ENCODE results near the gene MARK1. TPM values are rescaled to one million over a fixed set of nuclear protein-coding genes. Genes with fewer than 3 reads are reported as not detected.

Gene MARK1
- total RNA-seq, 1 donor from 2014 or later: 6.3 TPM

DNA sequence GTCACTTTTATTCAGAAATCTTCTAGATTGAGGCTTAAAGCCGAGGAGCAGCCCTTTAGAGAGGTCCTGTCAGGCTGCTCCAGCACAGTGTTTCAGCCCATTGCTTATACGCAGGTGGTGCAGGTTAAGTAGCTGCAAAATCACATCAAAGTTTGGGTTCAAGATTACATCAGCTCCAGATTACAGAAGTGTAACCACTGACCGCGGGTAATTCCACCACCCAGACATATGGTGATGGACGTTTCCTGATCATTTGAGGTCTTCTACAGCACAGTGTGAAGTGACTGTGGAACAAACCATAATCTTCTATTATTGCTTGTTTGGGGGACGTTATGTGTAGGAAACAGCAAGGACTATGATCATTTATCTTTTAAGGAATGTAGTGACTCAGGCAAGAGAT lies 174.0 kb downstream of the MARK1 start:
- TF ChIP-seq, protein P1, sequence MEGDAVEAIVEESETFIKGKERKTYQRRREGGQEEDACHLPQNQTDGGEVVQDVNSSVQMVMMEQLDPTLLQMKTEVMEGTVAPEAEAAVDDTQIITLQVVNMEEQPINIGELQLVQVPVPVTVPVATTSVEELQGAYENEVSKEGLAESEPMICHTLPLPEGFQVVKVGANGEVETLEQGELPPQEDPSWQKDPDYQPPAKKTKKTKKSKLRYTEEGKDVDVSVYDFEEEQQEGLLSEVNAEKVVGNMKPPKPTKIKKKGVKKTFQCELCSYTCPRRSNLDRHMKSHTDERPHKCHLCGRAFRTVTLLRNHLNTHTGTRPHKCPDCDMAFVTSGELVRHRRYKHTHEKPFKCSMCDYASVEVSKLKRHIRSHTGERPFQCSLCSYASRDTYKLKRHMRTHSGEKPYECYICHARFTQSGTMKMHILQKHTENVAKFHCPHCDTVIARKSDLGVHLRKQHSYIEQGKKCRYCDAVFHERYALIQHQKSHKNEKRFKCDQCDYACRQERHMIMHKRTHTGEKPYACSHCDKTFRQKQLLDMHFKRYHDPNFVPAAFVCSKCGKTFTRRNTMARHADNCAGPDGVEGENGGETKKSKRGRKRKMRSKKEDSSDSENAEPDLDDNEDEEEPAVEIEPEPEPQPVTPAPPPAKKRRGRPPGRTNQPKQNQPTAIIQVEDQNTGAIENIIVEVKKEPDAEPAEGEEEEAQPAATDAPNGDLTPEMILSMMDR (conservative IDR thresholded peaks at IDR 0.05; ENCODE audit: low read depth, low read length): no peak
- no peak overlapping the region for H3K4me3 ChIP-seq (ENCODE audit: low read depth, low read length)
- DNase-seq (ENCODE audit: low read depth): no peak

DNA sequence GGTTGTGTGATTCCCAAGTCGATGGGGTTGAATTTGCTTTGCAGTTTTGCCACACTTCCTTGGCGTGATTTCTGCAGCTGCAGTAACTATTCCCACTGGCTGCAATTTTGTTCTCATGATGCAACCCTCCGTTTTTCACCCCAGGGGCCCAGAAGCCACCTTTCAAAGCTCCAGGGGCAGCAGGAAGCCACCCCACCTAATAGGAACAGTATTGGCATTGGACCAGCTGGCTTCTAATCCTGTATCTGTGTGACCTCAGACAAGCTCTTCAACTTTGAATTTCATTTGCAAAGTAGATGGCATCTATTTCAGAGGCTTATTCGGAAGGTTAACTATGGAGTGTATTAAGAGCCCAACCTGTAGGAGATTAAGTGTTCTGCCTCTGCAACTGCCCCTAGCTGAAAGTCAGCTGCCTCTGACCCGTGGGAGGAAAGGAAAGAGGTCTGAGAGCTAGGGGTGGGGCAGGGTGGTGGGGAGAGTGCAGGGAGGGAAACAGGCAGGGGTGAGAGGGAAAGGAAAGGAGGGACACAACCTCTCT lies 174.9 kb downstream of the MARK1 start:
- DNase-seq (ENCODE audit: low read depth): no peak
- no peak overlapping the region for H3K4me3 ChIP-seq (ENCODE audit: low read depth, low read length)
- TF ChIP-seq, protein P1 (conservative IDR thresholded peaks at IDR 0.05; ENCODE audit: low read depth, low read length): no peak

DNA sequence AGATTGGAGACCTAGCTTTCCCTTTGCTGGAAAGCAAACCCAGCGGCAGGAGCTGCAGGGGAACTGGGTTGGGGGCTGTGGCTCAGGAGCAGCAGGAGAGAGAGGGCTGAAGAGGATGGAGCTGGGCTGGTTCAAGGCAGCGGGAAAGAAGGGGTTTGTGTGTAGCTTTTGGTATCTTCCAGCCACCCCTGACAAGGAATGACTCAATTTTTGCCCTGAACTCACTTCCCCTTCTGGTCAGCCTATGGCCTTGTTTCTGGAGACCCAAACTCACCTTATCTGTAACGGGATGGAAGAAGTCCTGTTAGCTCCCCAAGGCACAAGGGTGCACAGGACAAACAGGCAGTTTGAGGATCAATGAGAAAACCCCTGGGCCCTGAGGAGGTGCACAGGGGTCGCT lies 175.4 kb downstream of the MARK1 start:
- no peak for DNase-seq (ENCODE audit: low read depth)
- no peak overlapping the region for H3K4me3 ChIP-seq (ENCODE audit: low read depth, low read length)
- TF ChIP-seq, protein P1 (conservative IDR thresholded peaks at IDR 0.05; ENCODE audit: low read depth, low read length): no peak

DNA sequence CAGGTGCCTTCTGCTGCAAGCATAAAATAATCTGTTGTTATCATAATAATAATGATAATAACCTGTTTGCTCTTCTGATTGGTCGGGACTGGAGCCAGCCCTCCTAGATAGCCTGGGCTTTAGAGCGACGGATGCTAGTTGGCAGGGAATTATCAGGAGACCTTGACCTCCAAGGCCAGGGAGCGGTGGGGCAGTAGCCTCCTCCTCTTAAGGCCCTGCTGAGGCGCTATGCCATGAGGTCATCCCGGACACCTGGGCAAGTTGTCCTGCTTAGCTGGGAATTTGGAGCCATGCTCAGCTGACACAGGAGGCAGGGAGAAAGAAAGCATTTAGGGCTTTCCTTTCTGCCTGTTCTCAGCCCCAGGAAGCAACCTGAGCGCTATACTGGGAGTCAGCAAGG lies 177.8 kb downstream of the MARK1 start:
- DNase-seq (ENCODE audit: low read depth): no peak
- TF ChIP-seq, protein P1 (conservative IDR thresholded peaks at IDR 0.05; ENCODE audit: low read depth, low read length): no peak

DNA sequence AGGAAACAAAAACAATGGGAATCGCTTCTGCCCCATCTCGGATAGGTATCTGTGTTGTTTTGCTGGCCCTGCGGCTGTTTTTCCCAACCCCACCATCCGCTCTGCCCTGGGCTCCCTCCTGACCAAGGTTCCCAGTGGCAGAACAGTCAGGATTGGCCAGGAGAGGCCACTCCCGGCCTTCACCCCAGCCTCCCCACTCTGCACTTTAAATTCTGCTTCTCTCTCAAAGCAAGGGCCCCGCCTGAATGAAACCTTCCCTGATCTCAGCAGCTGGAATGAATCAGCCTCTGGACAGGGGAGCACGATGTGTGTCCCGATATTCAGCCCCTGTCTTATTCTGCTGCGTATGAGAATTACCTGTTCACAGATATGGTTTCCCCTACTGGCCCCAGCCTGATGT lies 178.5 kb downstream of the MARK1 start:
- H3K4me3 ChIP-seq (ENCODE audit: low read depth, low read length): no peak overlapping the region
- no peak for DNase-seq (ENCODE audit: low read depth)
- TF ChIP-seq, protein P1 (conservative IDR thresholded peaks at IDR 0.05; ENCODE audit: low read depth, low read length): no peak

More for the DNA sequence above, 177.8 kb downstream of the MARK1 start:
- no peak overlapping the region for H3K4me3 ChIP-seq (ENCODE audit: low read depth, low read length)

DNA sequence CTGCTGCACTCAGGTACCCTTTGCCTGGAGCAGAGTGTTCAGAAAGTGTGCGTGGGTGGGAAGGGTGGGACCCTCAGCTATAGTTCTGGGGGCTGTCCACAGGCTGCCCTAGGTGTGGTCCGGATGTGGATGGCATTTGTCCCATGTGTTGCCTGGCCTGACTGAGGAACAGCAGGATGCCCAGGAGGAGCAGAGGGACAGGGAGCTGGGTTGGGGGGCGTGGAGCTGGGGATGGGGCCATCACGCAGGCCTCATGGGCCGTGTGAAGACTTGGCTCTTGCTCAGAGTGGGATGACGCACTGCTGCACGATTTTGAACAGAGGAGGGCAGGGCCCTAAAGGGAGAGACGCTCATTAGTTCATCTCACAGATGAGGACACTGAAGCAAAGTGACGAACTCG lies 179.2 kb downstream of the MARK1 start:
- DNase-seq (ENCODE audit: low read depth): no peak
- TF ChIP-seq, protein P1 (conservative IDR thresholded peaks at IDR 0.05; ENCODE audit: low read depth, low read length): no peak
- H3K4me3 ChIP-seq (ENCODE audit: low read depth, low read length): no peak overlapping the region

DNA sequence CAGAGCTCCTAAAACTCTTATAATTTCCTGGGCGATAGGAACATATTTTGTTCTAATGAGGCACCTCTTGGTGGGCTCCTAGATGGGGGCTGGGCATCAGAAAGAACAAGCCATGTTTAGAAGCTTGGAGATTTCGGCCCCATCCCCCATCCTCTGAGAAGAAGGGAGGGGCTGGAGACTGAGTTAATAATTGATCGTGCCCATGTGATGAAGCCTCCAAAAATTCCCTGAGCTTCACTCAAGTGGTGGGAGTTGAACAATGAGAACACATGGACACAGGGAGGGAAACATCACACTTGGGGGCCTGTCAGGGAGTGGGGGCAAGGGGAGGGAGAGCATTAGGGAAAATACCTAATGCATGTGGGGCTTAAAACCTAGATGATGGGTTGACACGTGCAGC lies 180.3 kb downstream of the MARK1 start:
- no peak overlapping the region for H3K4me3 ChIP-seq (ENCODE audit: low read depth, low read length)
- TF ChIP-seq, protein P1 (conservative IDR thresholded peaks at IDR 0.05; ENCODE audit: low read depth, low read length): no peak
- no peak for DNase-seq (ENCODE audit: low read depth)
